A172 (cell line): ENCODE measurements around the gene SLC25A44. TPM values are rescaled to one million over a fixed set of nuclear protein-coding genes. Genes with fewer than 3 reads are reported as not detected.
A peak's percentile ranks its signal among the peaks of the same experiment; 100 is the strongest.
"Not testable (repeated sequence)": the region's sequence is repeated elsewhere in the genome, so short reads cannot be mapped to it uniquely, and the experiment has no call there.

Experiments used
- DNase-seq: peaks from one replicate; pipeline ENCODE4 v3.0.0-alpha.2; 2015; ENCODE audit warnings: low spot score
- total RNA-seq: library from RNA; depleted of rRNA; stranded (reverse); fragments of >200 nt; shearing (Covaris generic); gene quantifications from 2 replicates; pipeline ENCODE4 v1.2.3, GENCODE V29; 2014

The SLC25A44 gene
- total RNA-seq, 1 experiment from 2014 or later = 25.2 TPM

- DNase-seq = no peak
These were observed 6.1 kb downstream of the SLC25A44 start for GRCh38 chr1:156200044-156200443.

- peak; percentile 66 for DNase-seq
These were observed 9.4 kb downstream of the SLC25A44 start for GRCh38 chr1:156203331-156203730.

GRCh38 chr1:156204686-156205085 lies 10.8 kb downstream of the SLC25A44 start:
- DNase-seq = no peak

GRCh38 chr1:156211243-156211642 lies 17.3 kb downstream of the SLC25A44 start:
- no peak for DNase-seq

GRCh38 chr1:156212130-156212529 lies 18.2 kb downstream of the SLC25A44 start:
- no peak for DNase-seq

GRCh38 chr1:156212833-156213643 lies 19.1 kb downstream of the SLC25A44 start, which contains the start of gene PMF1:
Gene PMF1 (plus strand): TSS chr1:156213007. CDS start chr1:156213016, 9 bp downstream.
- DNase-seq = peak; percentile 98

- no peak for DNase-seq
These were observed 19.7 kb downstream of the SLC25A44 start for GRCh38 chr1:156213644-156213966.

GRCh38 chr1:156214024-156214748 lies 20.3 kb downstream of the SLC25A44 start:
- peak; percentile 96 for DNase-seq

GRCh38 chr1:156216361-156217086 lies 22.6 kb downstream of the SLC25A44 start:
- DNase-seq = not testable (repeated sequence)

GRCh38 chr1:156217871-156218270 lies 24.0 kb downstream of the SLC25A44 start:
- DNase-seq = peak; percentile 75

GRCh38 chr1:156220226-156220625 lies 26.3 kb downstream of the SLC25A44 start:
- no peak for DNase-seq

- no peak for DNase-seq
These were observed 28.2 kb downstream of the SLC25A44 start for GRCh38 chr1:156221986-156222692.

- DNase-seq = no peak
These were observed 31.7 kb downstream of the SLC25A44 start for GRCh38 chr1:156225677-156226014.

- no peak for DNase-seq
These were observed 32.2 kb downstream of the SLC25A44 start for GRCh38 chr1:156226116-156226538.

GRCh38 chr1:156226782-156227181 lies 32.9 kb downstream of the SLC25A44 start:
- no peak for DNase-seq

- DNase-seq = no peak
These were observed 34.6 kb downstream of the SLC25A44 start for GRCh38 chr1:156228501-156228900.

GRCh38 chr1:156229809-156230472 lies 36.0 kb downstream of the SLC25A44 start:
- no peak for DNase-seq

- DNase-seq = no peak
These were observed 36.6 kb downstream of the SLC25A44 start for GRCh38 chr1:156230473-156230837.

- DNase-seq = no peak
These were observed 38.4 kb downstream of the SLC25A44 start for GRCh38 chr1:156232201-156232894.

GRCh38 chr1:156233426-156234127 lies 39.7 kb downstream of the SLC25A44 start:
- DNase-seq = peak; percentile 98
